Measurements from ENCODE around the gene MAPKAP1.

MAPKAP1 gene

DNA sequence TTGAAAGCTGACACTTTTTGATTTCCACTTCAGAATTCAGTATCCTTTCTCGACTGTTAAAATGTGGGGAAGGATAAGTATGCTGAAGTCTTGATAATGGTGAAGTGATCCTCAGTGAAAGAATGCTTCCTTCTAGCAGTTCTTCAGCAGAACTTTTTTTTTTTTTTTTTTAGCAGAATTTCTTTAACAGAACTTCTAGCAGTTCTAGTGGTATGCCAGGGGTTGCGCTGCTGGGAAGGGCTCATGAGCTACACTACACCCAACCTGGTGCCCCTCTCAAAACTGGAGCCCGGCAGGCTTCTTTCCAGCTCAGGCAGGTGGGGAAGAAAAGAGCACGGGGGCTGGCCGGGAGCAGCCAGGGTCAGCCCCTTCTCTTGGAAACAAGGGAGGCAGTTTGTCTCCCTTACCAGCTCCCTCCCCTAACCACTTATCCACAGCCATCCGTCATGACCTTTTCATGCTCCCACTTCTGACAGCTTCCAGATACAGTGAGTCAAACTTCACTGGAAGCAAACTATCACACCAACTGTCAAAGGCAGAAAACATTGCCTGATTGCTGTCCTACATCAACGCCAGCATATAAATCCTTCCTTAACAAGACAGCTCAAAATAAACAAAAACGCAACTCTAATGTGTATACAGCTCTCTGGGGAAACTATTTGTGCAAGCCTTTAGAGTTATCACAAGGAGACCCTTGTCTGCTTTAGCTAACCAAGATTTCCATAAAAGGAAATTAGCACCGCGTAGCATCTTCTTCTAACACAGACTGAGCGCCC is 233.9 kb downstream of the MAPKAP1 start:
- Mint-ChIP-seq H3K36me3 (ENCODE audit: insufficient read depth) (peaks cover 15% of the 10 kb centered on the region), H3K4me3 (no peak overlapping the region), H3K27me3 (no peaks in the 10 kb centered on the region), H3K27ac (ENCODE audit: low read depth) (no peak overlapping the region), H3K9me3 (no peaks in the 10 kb centered on the region), H3K4me1 (no peaks in the 10 kb centered on the region)
- ATAC-seq (replicated peaks; ENCODE audit: extremely low read depth, poor library complexity, severe bottlenecking) (no peak), DNase-seq (ENCODE audit: low spot score in 2 of 2) (no peak)

DNA sequence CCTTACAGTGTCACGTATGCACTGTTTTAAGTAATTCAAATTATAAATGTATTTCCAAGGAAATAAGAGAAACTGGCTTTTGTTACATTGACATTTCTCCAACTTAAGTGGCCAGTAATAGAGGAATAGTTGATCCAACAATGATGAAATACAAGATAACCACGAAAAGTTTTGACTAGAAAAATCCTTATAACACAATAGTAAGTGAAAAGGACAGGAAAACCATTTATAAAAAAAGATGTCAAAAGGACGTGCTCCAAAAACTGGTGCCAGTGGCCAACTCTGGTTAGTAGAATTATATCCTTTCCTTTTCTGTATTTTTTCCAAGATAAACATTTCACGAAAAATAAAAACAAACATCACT is 234.5 kb downstream of the MAPKAP1 start:
- Mint-ChIP-seq H3K27ac (ENCODE audit: low read depth) (no peak overlapping the region), H3K4me1 (no peaks in the 10 kb centered on the region), H3K4me3 (no peak overlapping the region), H3K36me3 (ENCODE audit: insufficient read depth) (peaks cover 16% of the 10 kb centered on the region), H3K27me3 (no peaks in the 10 kb centered on the region), H3K9me3 (no peaks in the 10 kb centered on the region)
- DNase-seq (ENCODE audit: low spot score in 2 of 2) (no peak), ATAC-seq (replicated peaks; ENCODE audit: extremely low read depth, poor library complexity, severe bottlenecking) (no peak)

DNA sequence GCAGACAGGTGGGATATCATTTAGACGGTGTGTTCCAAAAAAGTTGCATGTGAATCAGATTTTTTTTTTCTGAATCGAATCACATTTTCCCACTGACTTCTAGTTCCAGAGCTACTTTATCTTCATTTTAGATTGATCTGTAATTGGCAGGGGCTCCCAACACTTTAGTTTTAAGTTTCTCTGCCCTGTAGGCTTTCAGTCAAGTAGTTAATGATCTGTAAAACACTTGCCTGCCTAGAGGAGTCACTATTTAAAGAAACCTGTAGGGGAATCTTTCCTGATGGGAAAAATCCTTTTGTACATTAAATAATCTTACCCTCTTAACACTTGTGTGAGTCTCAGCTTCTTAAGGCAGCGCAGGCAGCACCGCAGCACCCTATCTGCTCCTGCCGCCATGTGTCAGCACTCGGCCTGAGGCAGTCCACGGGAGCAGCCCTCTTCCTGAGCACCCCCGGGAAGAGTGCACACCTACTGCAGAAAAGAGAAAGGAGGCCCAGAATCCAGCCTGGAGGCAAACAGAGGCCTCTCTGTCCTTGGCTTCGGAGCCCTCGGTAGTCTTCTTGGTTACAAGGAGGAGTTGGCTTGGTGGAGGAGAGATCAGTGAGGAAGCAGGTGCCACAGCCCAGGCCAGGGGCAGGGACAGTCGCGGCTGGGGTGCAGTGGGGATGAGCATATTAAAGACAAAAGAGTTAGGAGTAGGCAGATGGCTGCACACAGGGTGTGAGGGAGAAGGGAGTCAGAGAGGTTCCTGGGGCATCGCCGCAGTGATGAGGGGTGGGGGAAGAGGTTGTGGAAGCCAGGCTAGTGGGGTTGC is 236.0 kb downstream of the MAPKAP1 start:
- peaks cover 18% of the 10 kb centered on the region for H3K36me3 Mint-ChIP-seq (ENCODE audit: insufficient read depth)
- no peak overlapping the region for H3K4me3 Mint-ChIP-seq
- ATAC-seq (replicated peaks; ENCODE audit: extremely low read depth, poor library complexity, severe bottlenecking), result no peak
- peak overlapping the region; percentile 75 for H3K27ac Mint-ChIP-seq (ENCODE audit: low read depth)
- no peaks in the 10 kb centered on the region for H3K9me3 Mint-ChIP-seq
- no peak for DNase-seq (ENCODE audit: low spot score in 2 of 2)
- no peaks in the 10 kb centered on the region for H3K27me3 Mint-ChIP-seq
- H3K4me1 Mint-ChIP-seq, result no peaks in the 10 kb centered on the region

DNA sequence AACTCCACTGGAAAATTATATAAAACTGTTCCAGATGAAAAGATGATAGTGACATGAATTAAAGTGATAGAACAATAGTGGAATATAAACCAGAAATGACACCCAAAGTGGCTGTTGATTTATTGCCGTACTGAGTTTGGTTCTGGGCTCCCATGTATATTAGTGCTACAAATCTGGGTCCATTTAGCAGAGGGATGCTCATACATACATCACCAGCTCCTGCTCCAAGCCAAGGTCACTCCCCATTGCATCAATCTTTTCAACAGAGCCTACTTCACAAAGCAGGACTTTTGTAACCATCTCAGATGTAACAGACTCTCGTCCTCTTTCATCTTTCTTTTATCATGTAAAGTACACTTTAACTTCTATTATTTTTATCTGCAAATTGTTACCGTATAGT is 236.8 kb downstream of the MAPKAP1 start:
- Mint-ChIP-seq H3K27ac (ENCODE audit: low read depth) (no peak overlapping the region), H3K9me3 (no peaks in the 10 kb centered on the region), H3K4me3 (no peak overlapping the region), H3K36me3 (ENCODE audit: insufficient read depth) (peaks cover 16% of the 10 kb centered on the region), H3K27me3 (no peaks in the 10 kb centered on the region), H3K4me1 (no peaks in the 10 kb centered on the region)
- no peak for DNase-seq (ENCODE audit: low spot score in 2 of 2)
- ATAC-seq (replicated peaks; ENCODE audit: extremely low read depth, poor library complexity, severe bottlenecking), result no peak

DNA sequence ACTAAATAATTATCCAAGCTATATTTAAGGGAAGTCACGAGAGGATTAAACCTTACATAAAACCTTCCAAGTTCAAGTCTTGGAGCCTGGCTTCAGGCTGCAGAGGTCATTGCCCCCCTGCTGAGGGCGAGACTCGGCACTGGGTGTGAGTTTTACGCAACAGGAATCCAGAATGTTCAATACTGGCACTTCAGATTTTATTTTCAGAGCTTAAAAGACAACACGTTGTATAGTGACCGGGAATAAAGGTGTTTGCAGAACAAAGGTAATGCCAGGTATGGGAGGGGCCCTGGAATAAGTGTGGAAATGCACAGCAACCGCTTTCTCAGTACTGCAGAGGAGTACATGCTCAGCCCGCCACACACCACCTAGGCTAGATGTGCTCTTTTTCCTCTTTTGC is 238.4 kb downstream of the MAPKAP1 start:
- H3K36me3 Mint-ChIP-seq (ENCODE audit: insufficient read depth), result peaks cover 12% of the 10 kb centered on the region
- H3K4me3 Mint-ChIP-seq, result no peak overlapping the region
- H3K27me3 Mint-ChIP-seq, result no peaks in the 10 kb centered on the region
- H3K4me1 Mint-ChIP-seq, result no peaks in the 10 kb centered on the region
- no peak overlapping the region for H3K27ac Mint-ChIP-seq (ENCODE audit: low read depth)
- DNase-seq (ENCODE audit: low spot score in 2 of 2) (no peak), ATAC-seq (replicated peaks; ENCODE audit: extremely low read depth, poor library complexity, severe bottlenecking) (no peak)
- H3K9me3 Mint-ChIP-seq, result no peaks in the 10 kb centered on the region

DNA sequence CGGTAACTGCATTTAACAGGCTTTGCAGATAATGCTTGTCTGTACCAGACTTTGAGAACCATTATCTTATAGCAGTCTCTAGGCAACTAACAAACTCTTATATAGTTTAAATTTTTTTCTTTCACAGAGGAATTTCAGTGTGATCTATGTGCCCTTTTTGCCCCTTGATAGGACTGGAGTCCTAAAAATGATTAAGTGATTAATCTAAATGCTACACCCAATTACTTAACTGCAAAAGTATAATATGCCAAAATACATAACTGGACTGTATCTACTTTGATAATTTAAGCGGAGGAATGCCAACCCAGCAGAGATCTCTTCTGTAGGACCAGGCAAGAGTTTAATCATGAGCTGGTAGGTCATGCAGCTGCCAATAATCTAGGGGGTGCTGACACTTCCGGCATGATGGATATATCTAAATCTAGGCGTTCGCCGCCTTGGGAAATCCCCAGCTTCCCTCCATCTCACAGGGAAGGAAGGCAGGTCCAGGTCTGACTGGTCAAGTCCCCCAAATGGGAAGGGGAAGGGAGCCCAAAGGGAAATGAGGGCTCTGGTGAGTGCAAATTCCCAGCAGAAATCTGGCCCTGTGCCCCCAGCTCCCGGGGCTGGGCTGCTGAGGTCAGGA is 239.8 kb downstream of the MAPKAP1 start:
- no peaks in the 10 kb centered on the region for H3K9me3 Mint-ChIP-seq
- no peak for DNase-seq (ENCODE audit: low spot score in 2 of 2)
- H3K27me3 Mint-ChIP-seq, result no peaks in the 10 kb centered on the region
- H3K4me3 Mint-ChIP-seq, result no peak overlapping the region
- no peak for ATAC-seq (replicated peaks; ENCODE audit: extremely low read depth, poor library complexity, severe bottlenecking)
- no peak overlapping the region for H3K27ac Mint-ChIP-seq (ENCODE audit: low read depth)
- H3K4me1 Mint-ChIP-seq, result no peaks in the 10 kb centered on the region
- H3K36me3 Mint-ChIP-seq (ENCODE audit: insufficient read depth), result peaks cover 9% of the 10 kb centered on the region

DNA sequence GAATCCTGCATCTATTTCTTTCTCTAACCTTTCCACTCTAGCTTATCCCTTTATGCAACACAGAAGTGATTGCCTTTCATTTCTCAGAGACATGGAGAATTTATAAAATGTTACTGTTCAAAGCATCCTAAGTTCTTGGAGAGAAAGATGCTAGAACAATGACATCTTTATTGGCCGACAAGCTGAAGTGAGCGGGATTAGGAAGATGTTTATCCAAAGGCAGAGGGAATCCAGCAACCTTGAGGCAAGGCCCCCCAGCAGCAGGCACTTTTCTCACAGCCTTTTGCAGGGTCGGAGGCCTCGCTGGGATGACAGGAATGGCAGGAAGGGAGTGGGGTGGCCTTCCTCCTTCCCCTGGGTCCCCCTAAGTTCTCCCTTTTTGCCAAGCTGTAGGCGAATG is 240.6 kb downstream of the MAPKAP1 start:
- no peak overlapping the region for H3K27ac Mint-ChIP-seq (ENCODE audit: low read depth)
- DNase-seq (ENCODE audit: low spot score in 2 of 2) (no peak), ATAC-seq (replicated peaks; ENCODE audit: extremely low read depth, poor library complexity, severe bottlenecking) (no peak)
- H3K27me3 Mint-ChIP-seq, result no peaks in the 10 kb centered on the region
- H3K36me3 Mint-ChIP-seq (ENCODE audit: insufficient read depth), result peaks cover 6% of the 10 kb centered on the region
- no peaks in the 10 kb centered on the region for H3K9me3 Mint-ChIP-seq
- no peak overlapping the region for H3K4me3 Mint-ChIP-seq
- H3K4me1 Mint-ChIP-seq, result no peaks in the 10 kb centered on the region

DNA sequence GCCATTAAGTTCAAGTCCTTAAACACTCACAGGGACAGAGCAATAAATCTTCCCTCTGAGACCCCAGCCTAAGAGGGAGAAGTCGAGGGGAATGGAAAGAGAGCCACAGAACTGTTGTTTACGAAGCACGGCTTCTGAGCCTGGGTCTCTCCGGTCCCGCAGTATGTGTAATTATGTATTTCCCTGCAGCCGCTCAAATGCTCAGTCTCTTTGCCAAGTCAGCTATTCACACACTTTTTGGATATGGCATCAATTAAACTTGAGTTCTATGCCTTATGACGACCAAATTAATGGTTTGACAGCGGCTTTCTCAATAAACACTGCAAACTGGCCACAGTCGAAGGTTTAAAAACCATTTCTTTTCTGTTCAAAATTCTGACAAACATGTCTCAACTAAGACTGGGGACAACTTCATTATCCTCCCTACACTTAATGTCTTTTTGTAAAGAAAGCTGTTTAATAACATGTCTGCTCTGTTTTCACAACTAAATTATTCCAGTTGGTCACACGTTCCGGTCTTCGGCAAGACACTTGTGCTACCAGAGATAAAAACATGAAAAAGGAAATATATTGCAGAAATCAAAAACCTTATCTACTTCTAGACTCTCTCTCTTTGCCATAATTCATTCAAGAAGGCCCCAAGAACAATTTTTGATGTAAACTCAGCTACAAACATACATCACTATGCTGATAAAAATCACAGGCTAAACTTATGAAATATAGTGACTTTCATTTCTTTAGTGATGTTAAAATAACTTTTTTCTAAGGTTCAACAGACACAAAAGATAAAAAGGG is 242.2 kb downstream of the MAPKAP1 start:
- Mint-ChIP-seq H3K36me3 (ENCODE audit: insufficient read depth) (peaks cover 10% of the 10 kb centered on the region), H3K27ac (ENCODE audit: low read depth) (no peak overlapping the region), H3K27me3 (no peaks in the 10 kb centered on the region), H3K9me3 (no peaks in the 10 kb centered on the region), H3K4me3 (no peak overlapping the region), H3K4me1 (no peaks in the 10 kb centered on the region)
- no peak for DNase-seq (ENCODE audit: low spot score in 2 of 2)
- ATAC-seq (replicated peaks; ENCODE audit: extremely low read depth, poor library complexity, severe bottlenecking), result no peak

DNA sequence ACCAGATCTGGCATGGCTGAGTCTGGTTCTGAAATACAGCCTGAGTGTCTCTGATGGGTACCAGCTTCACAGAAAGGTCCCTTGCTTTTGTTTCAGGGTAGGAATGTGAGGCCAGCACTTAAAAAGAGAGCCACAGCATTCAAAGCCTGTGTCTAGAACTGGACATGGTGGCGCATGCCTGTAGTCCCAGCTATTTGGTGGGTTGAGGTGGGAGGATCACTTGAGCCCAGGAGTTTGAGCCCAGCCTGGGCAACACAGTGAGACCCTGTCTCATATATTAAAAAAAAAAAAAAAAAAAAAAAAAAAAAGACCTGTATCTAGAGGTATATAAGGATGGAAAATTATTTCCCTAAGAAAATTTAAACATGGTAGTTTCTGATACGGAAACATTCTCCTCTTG is 243.1 kb downstream of the MAPKAP1 start:
- ATAC-seq (replicated peaks; ENCODE audit: extremely low read depth, poor library complexity, severe bottlenecking) (no peak), DNase-seq (ENCODE audit: low spot score in 2 of 2) (no peak)
- no peak overlapping the region for H3K4me3 Mint-ChIP-seq
- no peaks in the 10 kb centered on the region for H3K4me1 Mint-ChIP-seq
- H3K27me3 Mint-ChIP-seq, result no peaks in the 10 kb centered on the region
- H3K27ac Mint-ChIP-seq (ENCODE audit: low read depth), result no peak overlapping the region
- H3K9me3 Mint-ChIP-seq, result no peaks in the 10 kb centered on the region
- peaks cover 9% of the 10 kb centered on the region for H3K36me3 Mint-ChIP-seq (ENCODE audit: insufficient read depth)

DNA sequence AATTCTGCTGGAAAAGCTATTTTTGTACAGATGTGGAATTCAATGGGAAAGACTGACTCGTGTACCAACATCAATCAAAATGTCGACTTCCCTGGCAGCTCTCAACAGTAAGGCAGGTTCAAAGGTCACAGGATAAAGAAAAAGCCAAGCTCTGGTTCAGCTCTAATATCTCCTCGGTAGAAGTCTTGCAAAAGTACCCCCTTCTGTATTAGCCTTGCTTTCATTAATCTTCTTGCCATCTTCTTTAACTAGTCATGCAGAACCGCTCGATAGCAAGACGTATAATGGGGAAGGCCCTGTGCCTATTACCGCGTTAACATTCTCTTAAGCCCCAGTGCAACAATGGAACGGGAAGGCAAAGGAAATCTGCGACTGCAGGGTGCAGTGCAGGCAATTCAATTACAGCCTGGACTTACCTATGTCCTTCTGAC is 244.1 kb downstream of the MAPKAP1 start:
- no peak for DNase-seq (ENCODE audit: low spot score in 2 of 2)
- no peak for ATAC-seq (replicated peaks; ENCODE audit: extremely low read depth, poor library complexity, severe bottlenecking)
- H3K9me3 Mint-ChIP-seq, result no peaks in the 10 kb centered on the region
- no peak overlapping the region for H3K4me3 Mint-ChIP-seq
- peaks cover 10% of the 10 kb centered on the region for H3K36me3 Mint-ChIP-seq (ENCODE audit: insufficient read depth)
- no peak overlapping the region for H3K27ac Mint-ChIP-seq (ENCODE audit: low read depth)
- H3K27me3 Mint-ChIP-seq, result no peaks in the 10 kb centered on the region
- H3K4me1 Mint-ChIP-seq, result no peaks in the 10 kb centered on the region

DNA sequence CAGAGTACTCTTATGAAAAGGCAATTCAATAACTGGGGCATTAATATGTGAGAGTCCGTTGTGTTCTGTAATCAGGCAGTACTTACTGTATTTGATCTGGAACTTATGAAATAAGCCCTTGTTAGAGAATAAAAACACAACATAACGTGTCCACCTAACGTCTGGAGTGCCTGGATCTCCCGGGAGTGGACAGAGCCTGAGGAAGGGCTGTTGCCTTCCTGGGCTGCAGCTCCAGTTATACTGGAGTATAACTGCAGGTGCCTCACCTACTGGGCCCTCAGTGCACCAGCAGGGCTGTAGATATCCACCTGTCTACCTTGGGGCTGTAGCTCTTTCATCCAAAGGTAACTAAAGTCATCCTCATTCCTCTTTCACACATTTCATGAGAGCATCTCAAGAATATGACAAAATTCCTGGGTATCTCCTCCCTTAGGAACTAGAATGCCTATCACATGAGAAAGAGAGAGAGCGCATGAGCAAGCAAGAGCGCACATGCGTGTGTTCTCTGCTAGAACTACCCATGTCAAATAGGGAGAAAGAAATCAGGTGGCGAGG is 245.3 kb downstream of the MAPKAP1 start:
- H3K27me3 Mint-ChIP-seq, result no peaks in the 10 kb centered on the region
- ATAC-seq (replicated peaks; ENCODE audit: extremely low read depth, poor library complexity, severe bottlenecking) (no peak), DNase-seq (ENCODE audit: low spot score in 2 of 2) (no peak)

More for the DNA sequence above, 245.3 kb downstream of the MAPKAP1 start:
- Mint-ChIP-seq H3K4me1 (no peaks in the 10 kb centered on the region), H3K4me3 (no peak overlapping the region), H3K9me3 (no peaks in the 10 kb centered on the region), H3K36me3 (ENCODE audit: insufficient read depth) (peaks cover 13% of the 10 kb centered on the region), H3K27ac (ENCODE audit: low read depth) (no peak overlapping the region)

Data from central memory CD8-positive, alpha-beta T cell (primary cell).